H1 (cell line): ENCODE results near the gene SLC27A4. TPM values are rescaled to one million over a fixed set of nuclear protein-coding genes. Genes with fewer than 3 reads are reported as not detected.

Source experiments
- CTCF ChIA-PET: fragments of 300-600 bp; sonication (Branson Sonifier 250); formaldehyde crosslinking; loops from one replicate; lab custom pipeline; 2021; ENCODE audit not compliant: partially characterized antibody; lab: Charles Lee
- POLR2A ChIA-PET: fragments of 300-600 bp; sonication (Branson Sonifier 250); formaldehyde crosslinking; loops from one replicate; lab custom pipeline; 2021; ENCODE audit warnings: inconsistent platforms; ENCODE audit not compliant: partially characterized antibody; lab: Charles Lee
- DNase-seq, 2 experiments: peaks; one replicate each; pipeline versions ENCODE4 v3.0.0 to v3.0.0-alpha.2; 2010 to 2022; ENCODE audit warnings: low spot score in 2 of 2, low read depth in 1 of 2, mixed read lengths in 1 of 2
- FAIRE-seq: peaks from 2 replicates; lab custom pipeline; 2011; peaks lifted over from hg19 to GRCh38; lab: Jason Lieb, UNC
- H2AFZ ChIP-seq: 2 replicates; pipeline ENCODE4 v1.8.1; 2012; ENCODE audit warnings: low read length, inconsistent platforms
- H2AK5ac ChIP-seq: 2 replicates; pipeline ENCODE4 v1.6.1; 2013; ENCODE audit warnings: low read depth, low read length
- H2BK120ac ChIP-seq: replicated peaks from 2 replicates; pipeline ENCODE3; 2013; ENCODE audit warnings: low read depth, low read length, inconsistent platforms
- H2BK12ac ChIP-seq: 2 replicates; pipeline ENCODE4 v1.6.1; 2013; ENCODE audit warnings: low read depth, low read length
- H2BK15ac ChIP-seq: 2 replicates; pipeline ENCODE4 v1.6.1; 2013; ENCODE audit warnings: low read length
- H2BK20ac ChIP-seq: 2 replicates; pipeline ENCODE4 v1.6.1; 2013; ENCODE audit warnings: low read length
- H2BK5ac ChIP-seq: 2 replicates; pipeline ENCODE4 v1.6.1; 2013; ENCODE audit warnings: low read depth, low read length
- H3K14ac ChIP-seq: 2 replicates; pipeline ENCODE4 v1.6.1; 2013; ENCODE audit warnings: inconsistent platforms; ENCODE audit not compliant: insufficient read length
- H3K18ac ChIP-seq: 2 replicates; pipeline ENCODE4 v1.6.1; 2013; ENCODE audit warnings: low read length; ENCODE audit errors: extremely low read depth
- H3K23ac ChIP-seq: 2 replicates; pipeline ENCODE4 v1.6.1; 2013; ENCODE audit warnings: inconsistent platforms; ENCODE audit not compliant: insufficient read length
- H3K23me2 ChIP-seq: 2 replicates; pipeline ENCODE4 v1.6.1; 2013; ENCODE audit warnings: low read depth, low read length
- H3K27ac ChIP-seq: 2 replicates; pipeline ENCODE4 v1.6.1; 2011; ENCODE audit warnings: low read depth, low read length, inconsistent platforms
- H3K27me3 ChIP-seq, 4 experiments: replicated peaks in 1 of 4; 1 replicate in 1 of 4; 2 replicates in 3 of 4; pipeline versions ENCODE4 v1.6.1 to v1.8.1; 2011 to 2013; ENCODE audit warnings: low read length in 3 of 4, mild to moderate bottlenecking in 3 of 4, inconsistent platforms in 2 of 4, mixed read lengths in 2 of 4, moderate library complexity in 1 of 4; ENCODE audit not compliant: control insufficient read depth in 3 of 4, insufficient read depth in 3 of 4; ENCODE audit errors: extremely low read depth in 1 of 4
- H3K36me3 ChIP-seq, 4 experiments: 2 replicates each; pipeline versions ENCODE4 v1.6.1 to v1.8.1; 2011 to 2013; ENCODE audit warnings: mild to moderate bottlenecking in 4 of 4, low read length in 3 of 4, moderate library complexity in 2 of 4, control low read depth in 1 of 4, inconsistent platforms in 1 of 4; ENCODE audit not compliant: insufficient read depth in 4 of 4, control insufficient read depth in 2 of 4
- H3K4ac ChIP-seq: replicated peaks from 2 replicates; pipeline ENCODE3; 2013; ENCODE audit warnings: low read length, low read depth, mixed read lengths, inconsistent platforms; ENCODE audit not compliant: insufficient read length
- H3K4me1 ChIP-seq, 4 experiments: replicated peaks in 1 of 4; 1 replicate in 1 of 4; 2 replicates in 3 of 4; pipeline versions ENCODE4 v1.6.1 to v1.8.1; 2011 to 2013; ENCODE audit warnings: low read length in 3 of 4, inconsistent platforms in 2 of 4, mixed read lengths in 1 of 4; ENCODE audit not compliant: insufficient read depth in 4 of 4, control insufficient read depth in 3 of 4
- H3K4me2 ChIP-seq, 2 experiments: 2 replicates each; pipeline versions ENCODE4 v1.6.1 to v1.8.1; 2011 to 2013; ENCODE audit warnings: low read depth in 2 of 2, low read length in 2 of 2, control low read depth in 1 of 2, inconsistent platforms in 1 of 2, mild to moderate bottlenecking in 1 of 2; ENCODE audit not compliant: insufficient read depth in 1 of 2
- H3K4me3 ChIP-seq, 4 experiments: fragments of 200-600, 300-600 bp in 1 of 4; sonication (generic), shearing (Covaris generic), sonication (Bioruptor Twin) in 1 of 4; 2 replicates each; pipeline versions ENCODE4 v1.5.1 to v1.8.1; 2011 to 2016; ENCODE audit warnings: low read length in 4 of 4, low read depth in 3 of 4, control low read depth in 2 of 4, inconsistent platforms in 2 of 4, mild to moderate bottlenecking in 2 of 4, mixed read lengths in 1 of 4, moderate library complexity in 1 of 4; ENCODE audit not compliant: insufficient read depth in 2 of 4; ENCODE audit errors: extremely low read depth in 1 of 4
- H3K56ac ChIP-seq: replicated peaks from 2 replicates; pipeline ENCODE3; 2013; ENCODE audit warnings: low read depth, mild to moderate bottlenecking, mixed read lengths, low read length, inconsistent platforms; ENCODE audit not compliant: insufficient read length
- H3K79me1 ChIP-seq: 2 replicates; pipeline ENCODE4 v1.6.1; 2013; ENCODE audit warnings: low read depth, low read length, control low read depth
- H3K79me2 ChIP-seq, 2 experiments: 2 replicates each; pipeline versions ENCODE4 v1.6.1 to v1.8.1; 2012 to 2013; ENCODE audit warnings: low read length in 2 of 2, mild to moderate bottlenecking in 2 of 2, inconsistent platforms in 1 of 2; ENCODE audit not compliant: insufficient read depth in 2 of 2, control insufficient read depth in 1 of 2
- H3K9ac ChIP-seq, 4 experiments: replicated peaks in 1 of 4; 1 replicate in 1 of 4; 2 replicates in 3 of 4; pipeline versions ENCODE4 v1.6.1 to v1.8.1; 2011 to 2013; ENCODE audit warnings: low read depth in 3 of 4, low read length in 3 of 4, control low read depth in 2 of 4, mild to moderate bottlenecking in 2 of 4, moderate library complexity in 2 of 4, inconsistent platforms in 1 of 4; ENCODE audit errors: extremely low read depth in 1 of 4
- H3K9me3 ChIP-seq, 2 experiments: 2 replicates each; pipeline versions ENCODE4 v1.6.1 to v1.8.1; 2012 to 2013; ENCODE audit warnings: mild to moderate bottlenecking in 2 of 2, moderate library complexity in 2 of 2, control low read depth in 1 of 2, inconsistent platforms in 1 of 2, low read depth in 1 of 2, low read length in 1 of 2, mixed read lengths in 1 of 2; ENCODE audit not compliant: insufficient read depth in 2 of 2
- H4K20me1 ChIP-seq, 2 experiments: replicated peaks in 1 of 2; 2 replicates each; pipeline versions ENCODE3 to v1.8.1; 2011 to 2013; ENCODE audit warnings: inconsistent platforms in 2 of 2, low read length in 2 of 2, mild to moderate bottlenecking in 1 of 2; ENCODE audit not compliant: insufficient read depth in 2 of 2, control insufficient read depth in 1 of 2
- H4K5ac ChIP-seq: 2 replicates; pipeline ENCODE4 v1.6.1; 2013; ENCODE audit warnings: low read length, low read depth, mixed read lengths, inconsistent platforms; ENCODE audit not compliant: insufficient read length
- H4K8ac ChIP-seq: 2 replicates; pipeline ENCODE4 v1.8.0; 2013; ENCODE audit warnings: mild to moderate bottlenecking, moderate library complexity, low read length, inconsistent platforms; ENCODE audit not compliant: insufficient read depth; ENCODE audit errors: extremely low read depth
- H4K91ac ChIP-seq: replicated peaks from 2 replicates; pipeline ENCODE3; 2013; ENCODE audit warnings: low read length, mixed read lengths, inconsistent platforms; ENCODE audit not compliant: insufficient read length
- EP300 ChIP-seq, 2 experiments: IDR thresholded peaks; 1 replicate in 1 of 2; 2 replicates in 1 of 2; pipeline ENCODE4 v1.6.1; 2011 to 2012; ENCODE audit warnings: low read depth in 2 of 2, low read length in 2 of 2, mild to moderate bottlenecking in 2 of 2, borderline replicate concordance in 1 of 2, inconsistent platforms in 1 of 2, moderate library complexity in 1 of 2
- KDM1A ChIP-seq: fragments of 200-600, 300-600 bp; sonication (generic); IDR thresholded peaks from 2 replicates; pipeline ENCODE4 v1.7.1; 2016; ENCODE audit warnings: mild to moderate bottlenecking, low read length, borderline replicate concordance
- TEAD4 ChIP-seq: IDR thresholded peaks from 2 replicates; pipeline ENCODE4 v1.6.1; 2012; ENCODE audit warnings: low read depth, low read length, inconsistent platforms, mixed read lengths
- YY1 ChIP-seq: IDR thresholded peaks from 2 replicates; pipeline ENCODE4 v1.6.1; 2011; ENCODE audit warnings: low read depth, mild to moderate bottlenecking, low read length
- WGBS, 2 experiments: shearing (Covaris generic) in 1 of 2; methylation state at CpG; one replicate each; pipeline versions ENCODE4 v1.1.6 to v1.1.7; 2013 to 2015; ENCODE audit warnings: low lambda C conversion rate in 2 of 2, mixed read lengths in 2 of 2, inconsistent platforms in 1 of 2, low coverage in 1 of 2, missing lambda C conversion rate in 1 of 2; ENCODE audit not compliant: insufficient replicate concordance in 2 of 2, insufficient coverage in 1 of 2, insufficient read length in 1 of 2; ENCODE audit errors: extremely low coverage in 1 of 2, missing lambda C conversion rate in 1 of 2; 5-methylcytosine and 5-hydroxymethylcytosine counted together
- polyA plus RNA-seq, 7 experiments: library from polyadenylated mRNA; depleted of rRNA in 3 of 7; stranded (reverse) in 5 of 7; unstranded in 2 of 7; fragments of >200 nt in 5 of 7; fragments of 200-250 nt in 2 of 7; gene quantifications; 1 replicate in 5 of 7; 2 replicates in 1 of 7; 4 replicates in 1 of 7; pipeline versions ENCODE4 v1.2.1 to v1.2.3, GENCODE V29; 2011 to 2013; ENCODE audit warnings: missing spikeins in 2 of 7, mixed read lengths in 2 of 7
- total RNA-seq: library from RNA; stranded (reverse); fragmentation: NEBNext Ultra II Directional; extraction: Animal tissue kit (Norgen Biotek cat#: 25700); gene quantifications from 2 replicates; pipeline ENCODE4 v1.2.1, GENCODE V29; 2021

The SLC27A4 gene
- total and polyA plus RNA-seq, 2 of the 8 experiments (the other 6 are each of a cell fraction or from before 2014, with no cell fraction given): 14.9 to 20.5 TPM

DNA sequence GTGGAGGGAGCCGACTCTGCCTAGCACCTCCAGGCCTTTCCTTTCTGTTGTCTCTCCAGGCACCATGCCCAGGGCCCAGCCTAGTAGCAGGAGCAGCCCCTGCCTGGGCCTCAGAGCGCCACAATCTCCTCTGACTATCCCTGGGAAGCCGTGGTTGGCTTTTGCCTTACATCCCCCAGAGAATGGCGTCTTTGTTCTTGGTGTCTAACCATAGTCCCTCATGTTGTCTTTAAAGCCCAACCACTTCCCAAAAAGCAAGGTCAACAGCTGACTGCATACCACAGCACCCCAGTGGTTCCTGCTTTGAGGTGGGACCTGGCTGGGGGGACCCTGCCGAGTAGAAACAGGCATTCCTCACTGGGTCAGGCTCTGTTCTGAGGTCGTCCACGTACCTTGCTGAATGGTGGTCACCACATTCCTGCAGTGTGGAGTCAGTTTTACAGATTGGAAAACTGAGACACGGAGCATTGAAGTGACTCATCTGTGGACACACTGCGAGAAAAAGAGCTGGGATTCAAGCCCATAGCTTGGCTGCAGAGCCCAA is 66.6 kb downstream of the SLC27A4 start:
- Histone ChIP-seq H4K8ac (no peak overlapping the region), H4K20me1 (peaks cover 0 to 1% of the 10 kb centered on the region in 2 experiments), H3K18ac (no peak overlapping the region), H3K27me3 (peaks cover 77 to 97% (median 90%) of the 10 kb centered on the region in 4 experiments), H4K91ac (no peak overlapping the region), H3K9me3 (peaks cover 0 to 3% of the 10 kb centered on the region in 2 experiments; a peak in 1 of 4 replicates), H3K23me2 (no peaks in the 10 kb centered on the region), H3K79me2 (no peaks in the 10 kb centered on the region), H3K27ac (no peak overlapping the region), H3K9ac (no peak overlapping the region), H3K23ac (no peak overlapping the region), H3K4ac (no peak overlapping the region), H2BK20ac (no peak overlapping the region), H3K36me3 (no peaks in the 10 kb centered on the region), H3K4me2 (no peak overlapping the region), H2BK15ac (no peak overlapping the region; the same call in 1 of the 2 replicates), H2BK120ac (no peak overlapping the region), H3K79me1 (no peaks in the 10 kb centered on the region), H3K4me3 (no peak overlapping the region), H4K5ac (no peak overlapping the region), H2AFZ (no peak overlapping the region), H2AK5ac (no peak overlapping the region), H2BK12ac (0 out of 2 replicates have a peak overlapping the region, but pooled peaks have one; percentile 6), H3K4me1 (peaks cover 15 to 41% (median 20%) of the 10 kb centered on the region in 4 experiments), H3K56ac (no peak overlapping the region), H3K14ac (no peak overlapping the region), H2BK5ac (no peak overlapping the region)
- TF ChIP-seq KDM1A (peak; percentile 48; the same call in 1 of the 2 replicates), TEAD4 (0 out of 2 replicates have a peak, but pooled peaks have one; percentile 61), EP300 (IDR thresholded peaks at IDR 0.05; ENCODE audit: borderline replicate concordance in 1 of 2, low read depth in 2 of 2, low read length in 2 of 2) (no peak), YY1 (no peak)
- WGBS, 2 experiments: 90% methylated on average over 9 of the region's 9 CpGs; no CpG with 5 or more reads in 1 of the 2 experiments
- DNase-seq (no peak), FAIRE-seq (no peak)
- POLR2A ChIA-PET: interaction anchor here (0.6 to 4.8 kb wide), 8 partner anchors 10 to 68 kb away, joined by 3 to 27 read pairs (median 4); partner anchors contain the start of gene URM1
- CTCF ChIA-PET: interaction anchor here (1.3 to 15.7 kb wide), 9 partner anchors 10 to 112 kb away, joined by 4 to 544 read pairs (median 5); partner anchors contain the start of gene URM1
